Caco-2 (cell line): ENCODE measurements around the gene GPR157. TPM values are rescaled to one million over a fixed set of nuclear protein-coding genes. Genes with fewer than 3 reads are reported as not detected.
"Not testable (repeated sequence)": the region's sequence is repeated elsewhere in the genome, so short reads cannot be mapped to it uniquely, and the experiment has no call there.

Experiments used
- BruUV-seq: library from RNA; stranded (reverse); fragments of 400-500 nt; replicated peaks from 2 replicates; lab custom pipeline; 2021; lab: Mats Ljungman, UMichigan
- CTCF ChIA-PET: fragments of 300-600 bp; sonication (Branson Sonifier 250); formaldehyde crosslinking; loops from one replicate; lab custom pipeline; 2022; ENCODE audit warnings: antibody characterized with exemption; lab: Charles Lee
- POLR2A ChIA-PET: fragments of 300-600 bp; sonication (Branson Sonifier 250); formaldehyde crosslinking; loops from one replicate; lab custom pipeline; 2022; ENCODE audit warnings: antibody characterized with exemption; lab: Charles Lee
- DNase-seq, 2 experiments: peaks; one replicate each; pipeline versions ENCODE4 v3.0.0 to v3.0.0-alpha.2; 2020 to 2022
- H3K27me3 ChIP-seq: replicated peaks from 2 replicates; pipeline ENCODE4 v1.6.0; 2011; ENCODE audit warnings: low read length; ENCODE audit not compliant: control insufficient read depth, insufficient read depth
- H3K36me3 ChIP-seq: 2 replicates; pipeline ENCODE4 v1.5.1; 2011; ENCODE audit warnings: low read length; ENCODE audit not compliant: control insufficient read depth, insufficient read depth
- H3K4me1 ChIP-seq: fragments of 250-450 bp; sonication (Bioruptor Pico); 2 replicates; pipeline ENCODE4 v1.5.1; 2020; ENCODE audit warnings: mild to moderate bottlenecking
- H3K4me3 ChIP-seq: 2 replicates; pipeline ENCODE4 v1.5.1; 2011; ENCODE audit warnings: low read depth, mild to moderate bottlenecking, control low read depth, low read length
- H3K9me3 ChIP-seq: fragments of 250-450 bp; sonication (Bioruptor Pico); 2 replicates; pipeline ENCODE4 v1.5.1; 2020; ENCODE audit warnings: mild to moderate bottlenecking, moderate library complexity
- H3K27ac Mint-ChIP-seq: one replicate; pipeline ENCODE4 v1.8.0; 2022; ENCODE audit warnings: mixed read lengths; ENCODE audit not compliant: unreplicated experiment
- H3K27me3 Mint-ChIP-seq: one replicate; pipeline ENCODE4 v1.8.0; 2022; ENCODE audit warnings: mixed read lengths; ENCODE audit not compliant: insufficient read depth, unreplicated experiment
- H3K36me3 Mint-ChIP-seq: one replicate; pipeline ENCODE4 v1.8.0; 2022; ENCODE audit warnings: mild to moderate bottlenecking, mixed read lengths; ENCODE audit not compliant: insufficient read depth, unreplicated experiment
- H3K4me1 Mint-ChIP-seq: one replicate; pipeline ENCODE4 v1.8.0; 2022; ENCODE audit warnings: low read depth, mixed read lengths; ENCODE audit not compliant: unreplicated experiment
- H3K4me3 Mint-ChIP-seq: one replicate; pipeline ENCODE4 v1.8.0; 2022; ENCODE audit warnings: mild to moderate bottlenecking, moderate library complexity, mixed read lengths; ENCODE audit not compliant: unreplicated experiment
- H3K9me3 Mint-ChIP-seq: one replicate; pipeline ENCODE4 v1.8.0; 2022; ENCODE audit warnings: mixed read lengths; ENCODE audit not compliant: unreplicated experiment
- intact Hi-C: fragments of 100-400 bp; cut with micrococcal nuclease; formaldehyde crosslinking; loops from one replicate; pipeline ENCODE4 v1.10.0; 2022; ENCODE audit not compliant: unreplicated experiment
- total RNA-seq: library from RNA; stranded (reverse); gene quantifications from 2 replicates; pipeline ENCODE4 v1.2.3, GENCODE V29; 2022
- TF ChIP-seq, protein P1 (sequence below), 2 experiments: fragments of 200-600 bp in 1 of 2; IDR thresholded peaks; 1 replicate in 1 of 2; 2 replicates in 1 of 2; pipeline versions ENCODE4 v1.5.1 to v1.8.0; 2011 to 2022; ENCODE audit warnings: antibody characterized with exemption in 1 of 2, control low read depth in 1 of 2, inconsistent platforms in 1 of 2, low read depth in 1 of 2, low read length in 1 of 2, mild to moderate bottlenecking in 1 of 2, moderate library complexity in 1 of 2; ENCODE audit not compliant: insufficient read depth in 1 of 2, severe bottlenecking in 1 of 2, unreplicated experiment in 1 of 2

Gene GPR157
- total RNA-seq, 1 experiment from 2014 or later = 17.2 TPM

DNA sequence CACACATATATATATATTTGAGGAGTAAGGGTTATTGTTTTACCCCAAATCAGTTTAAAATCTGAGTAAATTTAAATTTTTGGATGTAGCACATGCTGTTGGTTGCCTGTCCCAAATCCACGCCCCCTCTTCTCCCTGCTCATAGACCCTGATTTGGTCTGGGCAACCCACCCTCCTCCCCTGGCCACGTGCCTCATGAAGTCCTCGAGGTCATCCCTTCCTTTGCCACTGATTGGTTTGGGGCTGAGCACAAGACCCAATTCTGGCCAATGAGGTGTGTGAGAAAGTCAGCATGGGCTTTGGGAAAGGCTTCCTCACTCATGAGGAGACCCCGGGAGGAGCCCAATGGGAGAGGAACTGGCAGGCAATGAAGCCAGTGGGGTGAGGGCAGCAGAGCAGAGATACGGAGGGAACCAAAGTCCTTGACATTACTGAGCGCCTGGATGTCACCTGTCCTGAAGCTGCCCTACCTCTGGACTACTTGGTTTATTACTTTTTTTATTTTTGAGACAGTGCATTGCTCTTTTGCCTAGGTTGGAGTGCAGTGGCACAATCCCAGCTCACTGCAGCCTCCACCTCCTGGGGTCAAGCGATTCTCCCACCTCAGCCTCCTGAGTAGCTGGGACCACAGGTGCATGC, 31.3 kb upstream of the GPR157 start:
- POLR2A ChIA-PET = no interaction called here
- intact Hi-C loops = no loop called here
- Histone ChIP-seq H3K9me3 (no peaks in the 10 kb centered on the region), H3K27me3 (no peaks in the 10 kb centered on the region), H3K36me3 (no peaks in the 10 kb centered on the region), H3K4me3 (no peak overlapping the region), H3K4me1 (peaks cover 23% of the 10 kb centered on the region)
- H3K36me3 Mint-ChIP-seq = peaks cover 11% of the 10 kb centered on the region
- H3K27me3 Mint-ChIP-seq = no peaks in the 10 kb centered on the region
- H3K4me3 Mint-ChIP-seq = no peak overlapping the region
- no peak overlapping the region for H3K27ac Mint-ChIP-seq
- no peak for DNase-seq
- TF ChIP-seq, protein P1, sequence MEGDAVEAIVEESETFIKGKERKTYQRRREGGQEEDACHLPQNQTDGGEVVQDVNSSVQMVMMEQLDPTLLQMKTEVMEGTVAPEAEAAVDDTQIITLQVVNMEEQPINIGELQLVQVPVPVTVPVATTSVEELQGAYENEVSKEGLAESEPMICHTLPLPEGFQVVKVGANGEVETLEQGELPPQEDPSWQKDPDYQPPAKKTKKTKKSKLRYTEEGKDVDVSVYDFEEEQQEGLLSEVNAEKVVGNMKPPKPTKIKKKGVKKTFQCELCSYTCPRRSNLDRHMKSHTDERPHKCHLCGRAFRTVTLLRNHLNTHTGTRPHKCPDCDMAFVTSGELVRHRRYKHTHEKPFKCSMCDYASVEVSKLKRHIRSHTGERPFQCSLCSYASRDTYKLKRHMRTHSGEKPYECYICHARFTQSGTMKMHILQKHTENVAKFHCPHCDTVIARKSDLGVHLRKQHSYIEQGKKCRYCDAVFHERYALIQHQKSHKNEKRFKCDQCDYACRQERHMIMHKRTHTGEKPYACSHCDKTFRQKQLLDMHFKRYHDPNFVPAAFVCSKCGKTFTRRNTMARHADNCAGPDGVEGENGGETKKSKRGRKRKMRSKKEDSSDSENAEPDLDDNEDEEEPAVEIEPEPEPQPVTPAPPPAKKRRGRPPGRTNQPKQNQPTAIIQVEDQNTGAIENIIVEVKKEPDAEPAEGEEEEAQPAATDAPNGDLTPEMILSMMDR (IDR thresholded peaks at IDR 0.05; ENCODE audit: insufficient read depth in 1 of 2, low read depth in 1 of 2, low read length in 1 of 2, severe bottlenecking in 1 of 2, unreplicated experiment in 1 of 2) = no peak
- BruUV-seq = no TSS peak
- peaks cover 11% of the 10 kb centered on the region for H3K4me1 Mint-ChIP-seq
- CTCF ChIA-PET = no interaction called here
- H3K9me3 Mint-ChIP-seq = no peaks in the 10 kb centered on the region

DNA sequence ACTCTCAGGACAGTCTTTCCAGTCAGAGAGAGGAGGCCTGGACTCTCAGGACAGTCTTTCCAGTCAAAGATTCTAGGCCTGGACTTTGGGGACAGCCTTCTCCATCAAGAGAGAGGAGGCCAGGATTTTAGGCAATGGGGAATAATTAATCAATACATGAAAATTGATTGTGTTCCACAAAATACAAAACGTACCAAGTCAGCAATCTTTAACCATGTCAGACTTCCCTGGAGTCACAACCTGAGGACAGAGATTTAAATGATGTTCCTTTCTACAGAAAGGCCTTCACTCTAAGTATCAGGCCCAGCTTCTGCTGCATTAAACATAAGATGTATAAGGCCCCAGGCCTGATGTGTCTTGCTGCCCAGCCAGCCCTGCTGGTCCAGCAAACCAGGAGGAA, 27.0 kb upstream of the GPR157 start:
- no peak for DNase-seq
- no peaks in the 10 kb centered on the region for H3K4me1 Mint-ChIP-seq
- intact Hi-C loops = no loop called here
- H3K36me3 ChIP-seq = no peaks in the 10 kb centered on the region
- no peak overlapping the region for H3K4me3 Mint-ChIP-seq
- no peaks in the 10 kb centered on the region for H3K9me3 Mint-ChIP-seq
- H3K27me3 ChIP-seq = no peaks in the 10 kb centered on the region
- H3K4me3 ChIP-seq = no peak overlapping the region
- H3K27ac Mint-ChIP-seq = no peak overlapping the region
- no peaks in the 10 kb centered on the region for H3K27me3 Mint-ChIP-seq
- no peaks in the 10 kb centered on the region for H3K4me1 ChIP-seq
- TF ChIP-seq, protein P1 (IDR thresholded peaks at IDR 0.05; ENCODE audit: insufficient read depth in 1 of 2, low read depth in 1 of 2, low read length in 1 of 2, severe bottlenecking in 1 of 2, unreplicated experiment in 1 of 2) = no peak
- ChIA-PET POLR2A (no interaction called here), CTCF (interaction anchor here (0.5 kb wide), 1 partner anchor 1276 kb away, joined by 3 read pairs; no protein-coding TSS in a partner anchor)
- H3K36me3 Mint-ChIP-seq = no peaks in the 10 kb centered on the region
- BruUV-seq = no TSS peak
- no peaks in the 10 kb centered on the region for H3K9me3 ChIP-seq

DNA sequence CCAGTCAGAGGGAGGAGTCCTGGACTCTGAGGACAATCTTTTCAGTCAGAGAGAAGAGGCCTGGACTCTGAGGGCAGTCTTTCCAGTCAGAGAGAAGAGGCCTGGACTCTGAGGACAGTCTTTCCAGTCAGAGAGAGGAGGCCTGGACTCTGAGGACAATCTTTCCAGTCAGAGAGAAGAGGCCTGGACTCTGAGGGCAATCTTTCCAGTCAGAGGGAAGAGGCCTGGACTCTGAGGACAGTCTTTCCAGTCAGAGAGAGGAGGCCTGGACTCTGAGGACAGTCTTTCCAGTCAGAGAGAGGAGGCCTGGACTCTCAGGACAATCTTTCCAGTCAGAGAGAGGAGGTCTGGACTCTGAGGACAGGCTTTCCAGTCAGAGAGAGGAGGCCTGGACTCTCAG, 26.5 kb upstream of the GPR157 start:
- not testable (repeated sequence) for H3K9me3 Mint-ChIP-seq

More for the DNA sequence above, 26.5 kb upstream of the GPR157 start:
- POLR2A ChIA-PET, H3K4me3 ChIP-seq, DNase-seq, H3K9me3 ChIP-seq, H3K36me3 Mint-ChIP-seq, BruUV-seq, H3K27me3 Mint-ChIP-seq, H3K4me3 Mint-ChIP-seq, H3K4me1 ChIP-seq, H3K27ac Mint-ChIP-seq, H3K4me1 Mint-ChIP-seq, H3K36me3 ChIP-seq, intact Hi-C loops, H3K27me3 ChIP-seq: not testable (repeated sequence)
- CTCF ChIA-PET = interaction anchor here (0.5 kb wide), 1 partner anchor 1275 kb away, joined by 3 read pairs; no protein-coding TSS in a partner anchor
